Stimulated activated CD4-positive, alpha-beta T cell treated with anti-CD3 and anti-CD28 coated beads, Interleukin-2, amount 100 ng/mL, for 24 hours (primary cell): ENCODE measurements around the gene TMEM156.
"Not testable (repeated sequence)": the region's sequence is repeated elsewhere in the genome, so short reads cannot be mapped to it uniquely, and the experiment has no call there.

Source experiments
- DNase-seq, 2 donors: peaks; one replicate each; pipeline ENCODE4 v3.0.0-alpha.2; 2020

The TMEM156 gene

GRCh38 chr4:39043058-39043860 is 11.1 kb upstream of the TMEM156 start:
- no peak for DNase-seq

- no peak for DNase-seq
These were observed 10.2 kb upstream of the TMEM156 start for GRCh38 chr4:39042366-39042765.

GRCh38 chr4:39039108-39039507 is 6.9 kb upstream of the TMEM156 start:
- DNase-seq, result no peak

- DNase-seq, result no peak
These were observed 5.7 kb upstream of the TMEM156 start for GRCh38 chr4:39037941-39038340.

- DNase-seq, result no peak
These were observed 5.2 kb upstream of the TMEM156 start for GRCh38 chr4:39037491-39037825.

- DNase-seq, result no peak
These were observed 4.0 kb upstream of the TMEM156 start for GRCh38 chr4:39036172-39036571.

- DNase-seq, result peak in 1 of 2 donors; percentile 14
These were observed 604 bp downstream of the TMEM156 start for GRCh38 chr4:39031590-39032020.

- DNase-seq, result no peak
These were observed 1.5 kb downstream of the TMEM156 start for GRCh38 chr4:39030725-39031124.

- no peak for DNase-seq
These were observed 2.2 kb downstream of the TMEM156 start for GRCh38 chr4:39029752-39030694.

- no peak for DNase-seq
These were observed 6.1 kb downstream of the TMEM156 start for GRCh38 chr4:39026096-39026495.

- no peak for DNase-seq
These were observed 6.6 kb downstream of the TMEM156 start for GRCh38 chr4:39025552-39026085.

- no peak for DNase-seq
These were observed 7.8 kb downstream of the TMEM156 start for GRCh38 chr4:39024311-39024865.

GRCh38 chr4:39023059-39023458 is 9.2 kb downstream of the TMEM156 start:
- no peak for DNase-seq

- DNase-seq, result no peak
These were observed 10.0 kb downstream of the TMEM156 start for GRCh38 chr4:39022241-39022640.

GRCh38 chr4:39021631-39022030 is 10.6 kb downstream of the TMEM156 start:
- no peak for DNase-seq

GRCh38 chr4:39020130-39020529 is 12.1 kb downstream of the TMEM156 start:
- DNase-seq, result no peak

- no peak for DNase-seq
These were observed 18.2 kb downstream of the TMEM156 start for GRCh38 chr4:39014028-39014427.

GRCh38 chr4:39004758-39005157 is 27.5 kb downstream of the TMEM156 start:
- DNase-seq, result no peak

- not testable (repeated sequence) for DNase-seq
These were observed 30.2 kb downstream of the TMEM156 start for GRCh38 chr4:39002058-39002457.

- DNase-seq, result no peak
These were observed 36.6 kb downstream of the TMEM156 start for GRCh38 chr4:38995660-38996005.

GRCh38 chr4:38994135-38994534 is 38.1 kb downstream of the TMEM156 start:
- no peak for DNase-seq

GRCh38 chr4:38993683-38994082 is 38.5 kb downstream of the TMEM156 start:
- no peak for DNase-seq

GRCh38 chr4:38990241-38990640 is 42.0 kb downstream of the TMEM156 start:
- DNase-seq, result no peak
